Calu3 (cell line): Measurements from ENCODE around the gene TENM4. TPM values are rescaled to one million over a fixed set of nuclear protein-coding genes. Genes with fewer than 3 reads are reported as not detected.

Source experiments
- BruUV-seq: library from RNA; stranded (reverse); fragments of 400-500 nt; replicated peaks from 2 replicates; lab custom pipeline; 2021; lab: Mats Ljungman, UMichigan
- CTCF ChIA-PET: fragments of 300-600 bp; sonication (Branson Sonifier 250); formaldehyde crosslinking; loops from one replicate; lab custom pipeline; 2022; ENCODE audit warnings: antibody characterized with exemption; lab: Charles Lee
- DNase-seq: peaks from one replicate; pipeline ENCODE4 v3.0.0; 2022
- H3K27ac Mint-ChIP-seq: one replicate; pipeline ENCODE4 v1.8.0; 2022; ENCODE audit warnings: mixed read lengths; ENCODE audit not compliant: unreplicated experiment
- H3K27me3 Mint-ChIP-seq: one replicate; pipeline ENCODE4 v1.8.0; 2022; ENCODE audit warnings: mixed read lengths; ENCODE audit not compliant: unreplicated experiment
- H3K36me3 Mint-ChIP-seq: one replicate; pipeline ENCODE4 v1.8.0; 2022; ENCODE audit warnings: mild to moderate bottlenecking, moderate library complexity, mixed read lengths; ENCODE audit not compliant: insufficient read depth, unreplicated experiment
- H3K4me1 Mint-ChIP-seq: one replicate; pipeline ENCODE4 v1.8.0; 2022; ENCODE audit warnings: mild to moderate bottlenecking, low read depth, mixed read lengths; ENCODE audit not compliant: unreplicated experiment
- H3K4me3 Mint-ChIP-seq: one replicate; pipeline ENCODE4 v1.8.0; 2022; ENCODE audit warnings: mild to moderate bottlenecking, low read depth, moderate library complexity, mixed read lengths; ENCODE audit not compliant: unreplicated experiment
- H3K9me3 Mint-ChIP-seq: one replicate; pipeline ENCODE4 v1.8.0; 2022; ENCODE audit warnings: low read depth, mixed read lengths; ENCODE audit not compliant: unreplicated experiment
- CTCF ChIP-seq: fragments of 200-600 bp; IDR thresholded peaks from one replicate; pipeline ENCODE4 v1.8.0; 2022; ENCODE audit warnings: antibody characterized with exemption; ENCODE audit not compliant: unreplicated experiment
- intact Hi-C: fragments of 100-400 bp; cut with micrococcal nuclease; formaldehyde crosslinking; loops from one replicate; pipeline ENCODE4 v1.10.0; 2022; ENCODE audit not compliant: unreplicated experiment
- total RNA-seq: library from RNA; stranded (reverse); gene quantifications from 2 replicates; pipeline ENCODE4 v1.2.3, GENCODE V29; 2022

The TENM4 gene
- total RNA-seq, 1 experiment from 2014 or later, result not detected

GRCh38 chr11:79366218-79366617, 74.6 kb downstream of the TENM4 start:
- BruUV-seq, result no TSS peak
- no peak overlapping the region for H3K4me3 Mint-ChIP-seq
- intact Hi-C loops, result no loop called here
- CTCF ChIA-PET, result no interaction called here
- H3K4me1 Mint-ChIP-seq, result no peaks in the 10 kb centered on the region
- peaks cover 3% of the 10 kb centered on the region for H3K9me3 Mint-ChIP-seq
- TF ChIP-seq CTCF, result no peak
- no peak overlapping the region for H3K27ac Mint-ChIP-seq
- peaks cover 16% of the 10 kb centered on the region for H3K27me3 Mint-ChIP-seq
- DNase-seq, result no peak
- no peaks in the 10 kb centered on the region for H3K36me3 Mint-ChIP-seq

- no peak for DNase-seq
- H3K4me3 Mint-ChIP-seq, result no peak overlapping the region
- H3K36me3 Mint-ChIP-seq, result no peaks in the 10 kb centered on the region
- no peak overlapping the region for H3K27ac Mint-ChIP-seq
- CTCF ChIA-PET, result no interaction called here
- H3K27me3 Mint-ChIP-seq, result peaks cover 19% of the 10 kb centered on the region
- H3K9me3 Mint-ChIP-seq, result no peaks in the 10 kb centered on the region
- intact Hi-C loops, result no loop called here
- H3K4me1 Mint-ChIP-seq, result no peaks in the 10 kb centered on the region
- BruUV-seq, result no TSS peak
- TF ChIP-seq CTCF, result no peak
Observed at GRCh38 chr11:79363861-79364378, 76.9 kb downstream of the TENM4 start.

- Mint-ChIP-seq H3K27me3 (peaks cover 19% of the 10 kb centered on the region), H3K4me3 (no peak overlapping the region), H3K27ac (no peak overlapping the region), H3K4me1 (no peaks in the 10 kb centered on the region), H3K9me3 (no peaks in the 10 kb centered on the region), H3K36me3 (no peaks in the 10 kb centered on the region)
- no peak for DNase-seq
- intact Hi-C loops, result no loop called here
- BruUV-seq, result no TSS peak
- TF ChIP-seq CTCF, result no peak
- CTCF ChIA-PET, result no interaction called here
Observed at GRCh38 chr11:79363256-79363655, 77.6 kb downstream of the TENM4 start.

DNA sequence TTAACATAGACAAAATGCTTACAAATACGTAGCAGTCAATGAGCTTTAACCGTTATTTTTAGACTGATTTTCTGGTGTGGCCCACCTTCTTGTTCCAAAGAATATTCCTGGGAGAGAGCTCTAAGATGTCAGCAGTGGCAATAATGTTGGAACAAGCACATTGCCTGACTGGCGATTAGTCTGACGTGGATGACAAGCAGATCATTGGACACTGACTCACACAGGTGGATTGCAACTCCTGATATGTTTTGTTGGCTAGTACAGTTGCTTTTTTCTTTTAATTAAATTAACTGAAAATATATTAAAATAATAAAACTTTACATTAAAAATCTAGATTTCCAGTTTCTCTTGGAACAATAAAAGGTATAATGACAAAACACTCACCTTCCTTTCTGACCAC, 78.0 kb downstream of the TENM4 start:
- no peak for TF ChIP-seq CTCF
- no peak for DNase-seq
- CTCF ChIA-PET, result no interaction called here
- Mint-ChIP-seq H3K27me3 (peaks cover 19% of the 10 kb centered on the region), H3K27ac (no peak overlapping the region), H3K36me3 (no peaks in the 10 kb centered on the region), H3K4me3 (no peak overlapping the region), H3K4me1 (no peaks in the 10 kb centered on the region), H3K9me3 (no peaks in the 10 kb centered on the region)
- no TSS peak for BruUV-seq
- intact Hi-C loops, result no loop called here
